Amygdala (tissue), 56 donors: ENCODE measurements around the gene GDF9.

ENCODE experiments used
- DNase-seq, 56 donors: peaks; one replicate each; lab custom pipeline; 2025; lab: John Stamatoyannopoulos, UW

Gene GDF9

GRCh38 chr5:132839426-132840301 lies 26.6 kb downstream of the GDF9 start:
- DNase-seq, result no peak

GRCh38 chr5:132838516-132839282 lies 27.6 kb downstream of the GDF9 start:
- no peak for DNase-seq

GRCh38 chr5:132837868-132838267 lies 28.4 kb downstream of the GDF9 start:
- no peak for DNase-seq

- DNase-seq, result no peak
Observed at GRCh38 chr5:132836852-132837251, 29.4 kb downstream of the GDF9 start.

- DNase-seq, result no peak
Observed at GRCh38 chr5:132834057-132834456, 32.2 kb downstream of the GDF9 start.

- no peak for DNase-seq
Observed at GRCh38 chr5:132832612-132833011, 33.7 kb downstream of the GDF9 start.

- DNase-seq, result no peak
Observed at GRCh38 chr5:132831095-132831860, 35.0 kb downstream of the GDF9 start.

- peak in 11 of 56 donors; percentile 23 to 63 (median 44) for DNase-seq
Observed at GRCh38 chr5:132830436-132831094, 35.7 kb downstream of the GDF9 start, which contains the start of gene SHROOM1. SHROOM1 (minus strand) TSS chr5:132830647; CDS start chr5:132826140, 4,507 bp downstream.

GRCh38 chr5:132829742-132830435 lies 36.4 kb downstream of the GDF9 start:
- peak in 44 of 56 donors; percentile 18 to 81 (median 57) for DNase-seq

- DNase-seq, result no peak
Observed at GRCh38 chr5:132828846-132829494, 37.3 kb downstream of the GDF9 start.

- no peak for DNase-seq
Observed at GRCh38 chr5:132827943-132828673, 38.2 kb downstream of the GDF9 start.

GRCh38 chr5:132826424-132827082 lies 39.7 kb downstream of the GDF9 start:
- no peak for DNase-seq

GRCh38 chr5:132825834-132826391 lies 40.4 kb downstream of the GDF9 start:
- no peak for DNase-seq

- DNase-seq, result no peak
Observed at GRCh38 chr5:132825033-132825833, 41.0 kb downstream of the GDF9 start.

GRCh38 chr5:132824426-132824825 lies 41.8 kb downstream of the GDF9 start:
- no peak for DNase-seq

- peak in 1 of 56 donors; percentile 57 for DNase-seq
Observed at GRCh38 chr5:132823481-132824050, 42.7 kb downstream of the GDF9 start.
